Thyroid gland (tissue), 4 donors: ENCODE data around the gene UTS2.

ENCODE experiments used
- POLR2A ChIP-seq, 2 donors: fragments of 450-650 bp; IDR thresholded peaks; one replicate each; pipeline ENCODE4 v1.6.1; 2017; ENCODE audit warnings: antibody characterized with exemption in 2 of 2, mild to moderate bottlenecking in 2 of 2, moderate library complexity in 1 of 2
- TF ChIP-seq, protein P1 (sequence below), 6 experiments: fragments of 200-600 bp in 3 of 6; fragments of 450-650 bp in 3 of 6; sonication (generic) in 3 of 6; IDR thresholded peaks; one replicate each; pipeline ENCODE4 v1.5.1; 2016 to 2019; ENCODE audit warnings: antibody characterized with exemption in 6 of 6, mild to moderate bottlenecking in 2 of 6, inconsistent platforms in 1 of 6, moderate library complexity in 1 of 6

DNA sequence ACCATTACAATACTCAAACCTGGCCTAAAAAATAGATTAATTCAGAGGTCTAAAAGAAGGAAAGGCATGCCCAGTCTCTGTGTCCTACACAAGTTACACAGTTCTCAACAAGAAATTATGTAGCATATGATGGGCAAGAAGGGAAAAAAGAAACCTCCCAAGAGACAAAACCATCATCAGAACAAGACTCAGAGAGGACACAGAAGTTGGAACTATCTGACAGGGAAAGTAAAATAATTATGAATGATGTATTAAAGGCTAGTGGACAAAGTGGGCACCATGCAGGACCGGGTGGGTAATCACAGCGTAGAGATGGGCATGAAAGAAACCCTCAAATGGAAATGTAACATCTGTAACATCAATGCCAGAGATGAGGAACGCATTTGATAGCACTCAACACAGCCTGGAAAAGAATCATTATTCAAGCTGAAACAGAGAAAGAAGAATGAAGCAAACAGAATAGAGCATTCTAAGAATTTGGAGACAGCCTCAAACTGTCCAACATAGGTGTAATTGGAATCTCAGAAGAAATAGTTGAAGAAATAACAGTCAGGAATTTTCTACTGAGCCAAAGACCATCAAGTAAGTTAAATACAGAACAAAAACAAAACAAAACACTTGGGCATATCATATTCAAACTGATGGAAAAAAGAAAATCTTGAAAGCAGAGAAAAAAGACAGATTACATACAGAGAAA, 39.0 kb downstream of the UTS2 start:
- TF ChIP-seq POLR2A (IDR thresholded peaks at IDR 0.05): no peak
- TF ChIP-seq, protein P1, sequence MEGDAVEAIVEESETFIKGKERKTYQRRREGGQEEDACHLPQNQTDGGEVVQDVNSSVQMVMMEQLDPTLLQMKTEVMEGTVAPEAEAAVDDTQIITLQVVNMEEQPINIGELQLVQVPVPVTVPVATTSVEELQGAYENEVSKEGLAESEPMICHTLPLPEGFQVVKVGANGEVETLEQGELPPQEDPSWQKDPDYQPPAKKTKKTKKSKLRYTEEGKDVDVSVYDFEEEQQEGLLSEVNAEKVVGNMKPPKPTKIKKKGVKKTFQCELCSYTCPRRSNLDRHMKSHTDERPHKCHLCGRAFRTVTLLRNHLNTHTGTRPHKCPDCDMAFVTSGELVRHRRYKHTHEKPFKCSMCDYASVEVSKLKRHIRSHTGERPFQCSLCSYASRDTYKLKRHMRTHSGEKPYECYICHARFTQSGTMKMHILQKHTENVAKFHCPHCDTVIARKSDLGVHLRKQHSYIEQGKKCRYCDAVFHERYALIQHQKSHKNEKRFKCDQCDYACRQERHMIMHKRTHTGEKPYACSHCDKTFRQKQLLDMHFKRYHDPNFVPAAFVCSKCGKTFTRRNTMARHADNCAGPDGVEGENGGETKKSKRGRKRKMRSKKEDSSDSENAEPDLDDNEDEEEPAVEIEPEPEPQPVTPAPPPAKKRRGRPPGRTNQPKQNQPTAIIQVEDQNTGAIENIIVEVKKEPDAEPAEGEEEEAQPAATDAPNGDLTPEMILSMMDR (IDR thresholded peaks at IDR 0.05): no peak
